ENCODE data around the gene KRTAP19-6.

Gene KRTAP19-6

GRCh38 chr21:30563630-30564029, 22.0 kb upstream of the KRTAP19-6 start:
- in situ Hi-C loops (cut with MboI; ENCODE audit: low pct_unique_long_range_greater_than_20kb, low sequenced_read_pairs, unreplicated experiment) = no loop called here
- no peak for TF ChIP-seq CTCF (IDR thresholded peaks at IDR 0.05; ENCODE audit: extremely low read depth, insufficient read depth, missing control alignments)
- DNase-seq (ENCODE audit: low spot score) = no peak

GRCh38 chr21:30563072-30563471, 21.4 kb upstream of the KRTAP19-6 start:
- no peak for TF ChIP-seq CTCF (IDR thresholded peaks at IDR 0.05; ENCODE audit: extremely low read depth, insufficient read depth, missing control alignments)
- in situ Hi-C loops (cut with MboI; ENCODE audit: low pct_unique_long_range_greater_than_20kb, low sequenced_read_pairs, unreplicated experiment) = no loop called here
- DNase-seq (ENCODE audit: low spot score) = no peak

- in situ Hi-C loops (cut with MboI; ENCODE audit: low pct_unique_long_range_greater_than_20kb, low sequenced_read_pairs, unreplicated experiment) = no loop called here
- no peak for TF ChIP-seq CTCF (IDR thresholded peaks at IDR 0.05; ENCODE audit: extremely low read depth, insufficient read depth, missing control alignments)
- no peak for DNase-seq (ENCODE audit: low spot score)
Measured at GRCh38 chr21:30561957-30562356, 20.3 kb upstream of the KRTAP19-6 start.

DNA sequence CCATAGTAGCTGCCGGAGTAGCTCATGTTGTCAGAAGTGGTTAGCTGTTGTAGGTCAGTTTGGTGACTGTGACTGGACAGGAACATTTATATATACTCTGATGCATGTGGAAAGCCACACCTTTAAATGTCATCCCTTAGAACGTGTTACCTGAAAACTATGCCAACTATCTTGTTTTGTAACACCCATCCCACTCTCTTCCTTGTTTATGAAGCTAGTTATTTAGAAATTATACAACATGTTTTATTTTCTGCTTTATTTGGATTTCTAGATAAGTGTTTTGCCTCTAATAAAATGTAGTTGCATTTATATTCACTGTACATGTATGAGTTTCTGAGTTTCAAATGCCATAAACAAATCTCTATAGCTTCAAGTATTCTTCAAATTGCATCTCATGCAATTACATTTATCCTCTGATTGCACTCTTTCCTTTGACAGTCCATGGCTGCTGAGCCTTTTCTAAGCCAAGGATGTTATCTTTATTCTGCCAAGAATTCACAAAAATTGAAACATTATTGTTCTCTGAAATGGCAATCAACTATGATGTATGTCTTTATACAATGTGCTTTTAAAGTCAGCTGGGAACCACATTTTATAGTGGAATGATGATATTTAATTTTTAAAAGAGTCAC, 19.7 kb upstream of the KRTAP19-6 start, which contains the start of gene KRTAP19-7:
Gene KRTAP19-7 (minus strand): TSS at position 51 of the 632 bp plus-strand sequence. CDS start 25 bp downstream, at position 26.
- no peak for TF ChIP-seq CTCF (IDR thresholded peaks at IDR 0.05; ENCODE audit: extremely low read depth, insufficient read depth, missing control alignments)
- in situ Hi-C loops (cut with MboI; ENCODE audit: low pct_unique_long_range_greater_than_20kb, low sequenced_read_pairs, unreplicated experiment) = no loop called here

DNA sequence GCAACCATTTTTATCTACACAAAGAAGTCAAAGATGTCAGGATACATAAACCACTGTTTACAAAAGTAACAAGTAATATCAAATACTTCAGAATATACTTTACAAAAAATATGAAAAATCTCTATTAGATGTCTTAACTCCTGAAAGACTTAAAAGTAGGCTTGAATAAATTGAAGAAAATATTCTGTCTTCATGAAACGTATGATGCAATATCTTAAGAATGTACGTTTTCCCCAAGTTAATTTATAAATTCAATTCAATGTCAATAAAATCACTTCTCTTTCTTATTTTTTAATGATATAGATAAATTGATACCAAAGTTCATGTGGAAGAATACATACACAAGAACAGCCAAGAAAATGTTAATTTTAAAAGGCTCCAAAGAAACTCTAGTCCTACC, 13.4 kb upstream of the KRTAP19-6 start:
- TF ChIP-seq CTCF (IDR thresholded peaks at IDR 0.05; ENCODE audit: extremely low read depth, insufficient read depth, missing control alignments) = no peak
- in situ Hi-C loops (cut with MboI; ENCODE audit: low pct_unique_long_range_greater_than_20kb, low sequenced_read_pairs, unreplicated experiment) = no loop called here
- DNase-seq (ENCODE audit: low spot score) = no peak

More for the DNA sequence above, 19.7 kb upstream of the KRTAP19-6 start, which contains the start of gene KRTAP19-7:
- no peak for DNase-seq (ENCODE audit: low spot score)

GRCh38 chr21:30552782-30553181, 11.1 kb upstream of the KRTAP19-6 start:
- in situ Hi-C loops (cut with MboI; ENCODE audit: low pct_unique_long_range_greater_than_20kb, low sequenced_read_pairs, unreplicated experiment) = no loop called here
- no peak for DNase-seq (ENCODE audit: low spot score)
- no peak for TF ChIP-seq CTCF (IDR thresholded peaks at IDR 0.05; ENCODE audit: extremely low read depth, insufficient read depth, missing control alignments)

Measured in GM13977 (cell line).